ENCODE results near the gene RAE1. TPM values are rescaled to one million over a fixed set of nuclear protein-coding genes. Genes with fewer than 3 reads are reported as not detected.

The RAE1 gene
- total RNA-seq, 1 donor from 2014 or later = 15.3 TPM

GRCh38 chr20:57369596-57369995 lies 18.5 kb downstream of the RAE1 start:
- H3K9me3 ChIP-seq (replicated peaks) = no peaks in the 10 kb centered on the region
- no peak for TF ChIP-seq CTCF (IDR thresholded peaks at IDR 0.05; ENCODE audit: borderline replicate concordance)
- peaks cover 7% of the 10 kb centered on the region for H3K4me1 ChIP-seq
- no peak overlapping the region for H3K4me3 ChIP-seq
- no peak overlapping the region for H3K27ac ChIP-seq (replicated peaks)
- peaks cover 100% of the 10 kb centered on the region for H3K36me3 ChIP-seq
- intact Hi-C loops (cut with micrococcal nuclease) = no loop called here
- no peak for DNase-seq
- no peaks in the 10 kb centered on the region for H3K27me3 ChIP-seq (ENCODE audit: low read depth)

GRCh38 chr20:57370316-57370715 lies 19.3 kb downstream of the RAE1 start:
- Histone ChIP-seq H3K9me3 (replicated peaks) (no peaks in the 10 kb centered on the region), H3K27me3 (ENCODE audit: low read depth) (no peaks in the 10 kb centered on the region), H3K36me3 (peaks cover 100% of the 10 kb centered on the region), H3K27ac (replicated peaks) (no peak overlapping the region), H3K4me3 (no peak overlapping the region), H3K4me1 (peaks cover 14% of the 10 kb centered on the region)
- no peak for TF ChIP-seq CTCF (IDR thresholded peaks at IDR 0.05; ENCODE audit: borderline replicate concordance)
- DNase-seq = no peak
- intact Hi-C loops (cut with micrococcal nuclease) = no loop called here

- DNase-seq = no peak
- intact Hi-C loops (cut with micrococcal nuclease) = no loop called here
- no peaks in the 10 kb centered on the region for H3K9me3 ChIP-seq (replicated peaks)
- H3K27me3 ChIP-seq (ENCODE audit: low read depth) = no peaks in the 10 kb centered on the region
- no peak overlapping the region for H3K4me3 ChIP-seq
- H3K36me3 ChIP-seq = peaks cover 100% of the 10 kb centered on the region
- peaks cover 19% of the 10 kb centered on the region for H3K4me1 ChIP-seq
- H3K27ac ChIP-seq (replicated peaks) = no peak overlapping the region
- no peak for TF ChIP-seq CTCF (IDR thresholded peaks at IDR 0.05; ENCODE audit: borderline replicate concordance)
Observed at GRCh38 chr20:57371363-57371762, 20.3 kb downstream of the RAE1 start.

GRCh38 chr20:57372157-57372556 lies 21.1 kb downstream of the RAE1 start:
- Histone ChIP-seq H3K36me3 (peaks cover 98% of the 10 kb centered on the region), H3K4me1 (peaks cover 19% of the 10 kb centered on the region), H3K4me3 (no peak overlapping the region), H3K27ac (replicated peaks) (no peak overlapping the region), H3K9me3 (replicated peaks) (no peaks in the 10 kb centered on the region), H3K27me3 (ENCODE audit: low read depth) (no peaks in the 10 kb centered on the region)
- intact Hi-C loops (cut with micrococcal nuclease) = no loop called here
- DNase-seq = no peak
- TF ChIP-seq CTCF (IDR thresholded peaks at IDR 0.05; ENCODE audit: borderline replicate concordance) = no peak

- H3K4me1 ChIP-seq = peaks cover 19% of the 10 kb centered on the region
- H3K27me3 ChIP-seq (ENCODE audit: low read depth) = no peaks in the 10 kb centered on the region
- intact Hi-C loops (cut with micrococcal nuclease) = no loop called here
- H3K9me3 ChIP-seq (replicated peaks) = no peaks in the 10 kb centered on the region
- DNase-seq = no peak
- no peak overlapping the region for H3K4me3 ChIP-seq
- no peak overlapping the region for H3K27ac ChIP-seq (replicated peaks)
- H3K36me3 ChIP-seq = peaks cover 98% of the 10 kb centered on the region
- no peak for TF ChIP-seq CTCF (IDR thresholded peaks at IDR 0.05; ENCODE audit: borderline replicate concordance)
Observed at GRCh38 chr20:57372581-57373350, 21.7 kb downstream of the RAE1 start.

Measured in left ventricle myocardium inferior (tissue), 1 donor.